GM18873 (cell line): ENCODE measurements around the gene PRPS1L1.

Experiments
- ATAC-seq: cut with Tn5 transposase; IDR thresholded peaks from one replicate; pipeline ENCODE4 v1.9.1; 2021; ENCODE audit warnings: mild to moderate bottlenecking, moderate library complexity, moderate number of reproducible peaks; ENCODE audit not compliant: unreplicated experiment, low FRiP score

Gene PRPS1L1

DNA sequence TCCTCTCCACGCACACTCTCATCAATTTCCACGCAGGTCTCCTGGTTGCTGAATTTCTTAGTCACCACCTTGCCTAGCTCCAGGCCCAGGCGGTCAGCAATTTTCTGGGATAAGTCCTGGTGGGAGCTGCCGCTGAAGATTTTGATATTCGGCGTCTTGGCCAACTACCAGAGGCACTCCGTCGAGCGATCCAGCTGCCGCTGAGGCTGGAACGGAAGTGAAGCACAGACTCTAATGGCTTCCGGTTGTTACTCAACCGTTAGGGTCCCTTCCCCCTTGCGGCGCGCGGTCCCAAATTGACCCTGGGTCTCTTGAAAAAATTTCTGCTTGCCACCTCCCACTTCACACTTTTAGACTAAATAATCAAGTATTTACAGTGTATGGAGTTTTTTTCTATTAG is at the start of gene PRPS1L1:
Gene PRPS1L1, minus strand, starts transcription at position 219 of the 400 bp plus-strand sequence.
- ATAC-seq, result no peak

GRCh38 chr7:18076461-18076860 is 48.8 kb upstream of the PRPS1L1 start:
- no peak for ATAC-seq

DNA sequence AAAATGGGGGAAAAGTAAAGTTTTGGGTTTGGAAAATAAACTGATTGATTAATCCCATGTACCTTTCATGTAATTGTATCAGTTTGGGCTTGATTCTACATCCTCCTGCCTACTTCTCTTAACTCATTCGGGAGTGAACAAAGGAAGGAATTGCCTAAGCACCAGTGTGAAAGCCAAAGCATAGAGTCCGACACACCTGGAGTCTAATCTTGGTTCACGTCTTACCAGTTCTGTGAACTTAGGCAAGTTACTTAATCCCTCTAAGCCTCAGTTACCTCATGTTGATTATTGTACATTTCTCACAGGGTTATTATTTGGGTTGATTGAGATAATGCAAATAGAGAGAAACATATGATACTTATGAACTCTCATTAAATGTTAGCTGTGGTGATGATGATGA is 41.1 kb upstream of the PRPS1L1 start:
- ATAC-seq, result no peak

- no peak for ATAC-seq
Measured at GRCh38 chr7:18064242-18064838, 36.7 kb upstream of the PRPS1L1 start.

- no peak for ATAC-seq
Measured at GRCh38 chr7:18063149-18063901, 35.7 kb upstream of the PRPS1L1 start.

DNA sequence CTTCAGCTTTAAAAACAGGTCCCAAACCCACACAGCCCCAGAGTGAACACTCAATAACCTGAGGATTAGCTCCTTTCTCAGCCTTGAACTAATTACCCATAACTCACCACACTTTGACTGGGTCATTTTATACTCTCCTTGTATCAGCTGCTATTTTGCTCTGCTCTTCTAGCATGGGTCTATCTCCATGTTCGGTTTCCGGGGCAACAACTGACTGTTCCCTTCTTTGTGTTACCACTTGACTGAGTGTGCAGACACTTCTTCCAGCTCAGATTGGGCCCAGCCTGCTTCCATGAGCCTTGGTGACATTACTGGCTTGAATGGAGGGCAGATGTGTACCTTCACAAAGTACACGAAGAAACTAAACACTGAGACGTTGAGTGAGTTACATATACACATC is 31.5 kb upstream of the PRPS1L1 start:
- no peak for ATAC-seq

- ATAC-seq, result no peak
Measured at GRCh38 chr7:18053941-18054340, 26.3 kb upstream of the PRPS1L1 start.

DNA sequence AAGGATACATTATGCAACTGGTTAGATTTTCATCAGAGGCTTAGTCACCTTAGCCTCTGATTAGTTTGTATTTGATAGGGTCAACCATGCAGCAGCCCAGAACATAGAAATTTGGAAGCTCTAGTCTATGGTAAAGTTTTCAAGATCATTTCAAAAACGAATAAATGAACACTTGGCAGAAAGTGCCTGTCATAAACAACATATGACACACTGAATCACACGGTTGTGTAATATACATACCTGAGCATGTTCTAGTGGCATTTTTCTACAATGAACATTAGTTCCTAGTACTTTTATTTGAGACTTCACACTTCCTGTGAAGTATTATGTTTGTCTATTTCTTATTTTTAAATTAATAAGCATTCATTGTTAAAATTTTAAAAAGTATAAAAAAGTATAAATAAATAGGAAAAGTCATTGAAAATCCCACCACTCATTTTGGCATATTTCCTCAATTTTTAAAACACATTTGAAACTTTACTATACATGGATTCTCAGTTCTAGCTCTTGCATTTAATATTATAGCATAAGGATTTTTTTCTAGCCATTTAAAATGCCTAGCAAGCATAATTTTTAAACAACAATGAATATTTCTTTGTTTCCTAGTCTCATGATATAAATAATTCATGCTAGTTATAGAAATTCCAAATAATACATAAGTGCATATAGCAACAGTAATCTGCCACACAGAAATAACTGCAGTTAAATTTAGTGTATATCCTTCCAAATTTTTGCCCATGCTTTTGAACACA is 25.7 kb upstream of the PRPS1L1 start:
- ATAC-seq, result no peak

GRCh38 chr7:18049262-18049661 is 21.6 kb upstream of the PRPS1L1 start:
- ATAC-seq, result no peak

- ATAC-seq, result no peak
Measured at GRCh38 chr7:18046601-18047000, 19.0 kb upstream of the PRPS1L1 start.

GRCh38 chr7:18045171-18045570 is 17.5 kb upstream of the PRPS1L1 start:
- ATAC-seq, result no peak

DNA sequence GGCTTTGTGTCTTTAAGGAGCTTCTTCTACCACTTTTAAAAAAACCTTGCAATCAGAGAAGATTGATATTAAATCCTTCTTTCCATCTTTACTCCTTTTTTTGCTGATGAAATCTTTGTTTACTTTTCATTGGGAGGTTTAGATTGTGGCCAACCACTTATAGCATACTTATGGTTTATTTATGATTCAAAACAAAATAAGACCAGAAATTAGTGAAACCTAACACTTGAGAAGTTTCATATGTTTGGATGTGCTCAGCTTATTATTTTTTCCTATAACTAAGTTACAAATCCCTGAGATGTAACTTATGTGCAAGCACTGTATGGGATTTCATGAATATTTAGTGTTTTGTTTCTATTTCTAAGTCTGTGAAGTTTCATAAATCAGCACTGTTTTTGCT is 13.5 kb upstream of the PRPS1L1 start:
- ATAC-seq, result no peak

GRCh38 chr7:18040196-18040595 is 12.6 kb upstream of the PRPS1L1 start:
- no peak for ATAC-seq

DNA sequence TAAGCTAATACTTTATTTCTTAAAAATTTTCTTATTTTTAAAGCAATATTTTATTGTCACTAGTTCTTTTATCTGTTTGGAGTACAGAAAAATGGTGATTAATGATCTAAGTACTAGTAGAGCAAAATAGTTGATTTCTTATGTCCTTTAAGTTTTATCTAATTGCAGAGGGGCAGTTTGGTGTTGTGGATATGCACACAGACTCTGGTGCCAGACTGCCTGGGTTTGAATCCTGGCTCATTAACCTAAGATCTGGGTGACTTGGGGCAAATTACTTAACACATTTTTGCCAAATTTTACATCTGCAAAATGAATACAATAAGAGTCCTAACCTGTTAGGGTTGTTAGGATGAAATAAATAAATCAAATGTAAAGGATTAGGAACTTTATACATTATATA is 10.7 kb upstream of the PRPS1L1 start:
- ATAC-seq, result no peak

DNA sequence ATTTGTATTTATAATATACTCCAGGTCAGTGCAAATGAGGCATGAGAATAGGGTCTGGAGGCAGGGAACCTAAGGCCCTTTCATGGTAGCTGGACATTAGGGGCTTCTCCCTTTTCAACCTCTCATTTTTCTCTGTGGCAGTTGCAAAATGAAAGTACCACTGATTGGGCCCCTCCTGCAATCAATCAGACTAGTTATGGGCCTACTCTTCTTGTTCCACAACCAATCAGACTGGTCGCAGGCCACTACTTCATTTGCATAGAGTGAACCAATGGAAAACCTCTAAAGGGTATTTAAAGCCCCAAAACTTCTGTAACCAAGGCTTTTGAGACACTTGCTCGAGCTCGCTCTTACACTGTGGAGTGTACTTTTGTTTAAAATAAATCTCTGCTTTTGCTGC is 10.0 kb upstream of the PRPS1L1 start:
- no peak for ATAC-seq

DNA sequence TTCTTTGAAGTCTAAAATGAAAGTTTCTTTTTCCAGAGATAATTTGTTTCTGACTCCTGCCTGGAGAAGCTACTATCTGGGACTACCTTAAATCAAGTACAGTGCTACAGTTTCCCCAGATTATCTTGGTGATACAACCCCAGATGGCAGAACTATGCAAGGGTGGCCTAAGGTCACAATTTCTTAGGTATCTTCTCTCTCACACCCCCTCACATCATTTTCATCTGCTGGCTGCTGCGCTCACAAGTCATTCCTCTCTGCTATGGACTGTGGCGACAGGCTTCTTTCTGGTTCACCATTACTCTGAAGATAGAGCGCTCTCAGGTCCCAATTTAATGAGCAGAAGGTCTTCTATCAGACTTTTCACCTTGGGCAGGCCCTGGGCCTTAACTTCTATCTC is 9.1 kb upstream of the PRPS1L1 start:
- ATAC-seq, result no peak

- no peak for ATAC-seq
Measured at GRCh38 chr7:18030758-18031157, 3.1 kb upstream of the PRPS1L1 start.

- no peak for ATAC-seq
Measured at GRCh38 chr7:18020138-18020715, 7.4 kb downstream of the PRPS1L1 start.

DNA sequence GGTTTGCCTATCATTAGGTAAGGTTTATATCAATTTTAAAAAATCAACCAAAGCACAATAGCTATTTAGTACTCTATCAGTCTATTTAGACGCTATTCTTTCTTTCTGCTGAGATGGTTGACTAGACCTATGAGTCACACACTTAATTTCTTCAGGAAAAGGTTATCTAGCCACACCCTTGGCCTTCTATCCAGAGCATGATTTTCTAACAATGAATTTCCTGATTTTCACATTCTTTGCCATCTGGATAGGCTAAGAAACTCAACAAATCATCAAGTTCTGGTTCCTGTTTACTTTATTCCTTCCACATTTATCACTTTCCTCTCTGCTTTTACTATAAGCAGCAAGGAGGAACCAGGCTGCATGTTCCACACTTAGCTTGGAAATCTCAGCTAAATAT is 8.1 kb downstream of the PRPS1L1 start:
- no peak for ATAC-seq

GRCh38 chr7:18018296-18019215 is 9.1 kb downstream of the PRPS1L1 start:
- no peak for ATAC-seq
